NCI-H526 (cell line): ENCODE data around the gene ZNF71.

Source experiments
- DNase-seq, 2 experiments: peaks; one replicate each; lab custom pipeline; 2025; lab: John Stamatoyannopoulos, UW

The ZNF71 gene

DNA sequence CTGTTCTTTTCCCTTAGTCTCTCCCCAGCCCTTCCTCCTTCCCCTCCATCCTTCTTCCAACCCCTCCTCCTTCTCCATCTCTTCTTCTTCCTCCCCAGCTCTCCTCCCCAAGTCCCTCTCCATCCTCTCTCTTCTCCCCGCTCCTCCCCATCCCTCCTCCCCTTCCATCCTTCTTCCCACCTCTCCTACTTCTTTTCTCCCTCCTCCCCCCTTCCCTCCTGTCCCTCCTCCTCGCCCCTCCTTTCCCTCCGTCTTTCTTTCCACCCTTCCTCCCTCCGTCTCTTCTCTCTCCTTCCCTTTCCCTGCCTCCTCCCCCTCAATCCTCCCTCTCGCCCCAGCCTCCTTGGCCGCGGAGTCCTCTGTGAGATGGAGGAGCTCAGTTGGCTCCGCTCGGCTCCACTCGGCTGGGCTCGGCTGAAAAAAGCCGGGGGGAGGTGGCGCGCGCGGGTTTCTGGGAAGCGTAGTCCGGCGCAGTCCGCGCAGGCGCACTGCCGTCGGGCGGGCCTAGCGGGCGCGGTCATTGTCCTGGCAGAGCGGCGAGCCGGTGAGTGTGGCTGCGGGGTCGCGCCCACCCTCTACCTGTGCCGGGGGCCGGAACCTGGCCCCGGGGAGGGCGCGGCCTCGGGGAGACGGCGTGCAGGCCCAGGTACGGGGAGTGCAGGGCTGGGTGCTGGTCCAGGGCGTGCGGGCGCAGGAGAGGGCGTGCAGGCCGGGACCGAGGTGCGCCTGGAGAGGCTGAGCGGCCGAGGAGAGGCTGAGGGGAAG, at the start of gene ZNF71:
Gene ZNF71 (plus strand): TSS at position 520 of the 765 bp plus-strand sequence. CDS start 6,257 bp downstream, outside the sequence.
- peak; percentile 42 to 91 for DNase-seq

DNA sequence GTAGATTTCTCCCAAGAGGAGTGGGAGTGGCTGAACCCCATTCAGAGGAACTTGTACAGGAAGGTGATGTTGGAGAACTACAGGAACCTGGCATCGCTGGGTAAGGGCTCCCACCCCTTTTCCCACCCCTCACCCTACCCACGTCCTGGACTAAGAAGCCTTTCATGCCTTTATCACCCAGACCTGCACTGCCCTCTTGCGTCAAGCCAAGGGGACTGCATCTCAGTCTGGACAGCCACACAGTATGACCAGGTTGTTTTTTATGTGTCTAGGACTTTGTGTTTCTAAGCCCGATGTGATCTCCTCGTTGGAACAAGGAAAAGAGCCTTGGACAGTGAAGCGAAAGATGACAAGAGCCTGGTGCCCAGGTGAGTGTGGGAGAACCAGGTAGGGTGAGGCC, 47.6 kb upstream of the ZNF71 start:
- no peak for DNase-seq

DNA sequence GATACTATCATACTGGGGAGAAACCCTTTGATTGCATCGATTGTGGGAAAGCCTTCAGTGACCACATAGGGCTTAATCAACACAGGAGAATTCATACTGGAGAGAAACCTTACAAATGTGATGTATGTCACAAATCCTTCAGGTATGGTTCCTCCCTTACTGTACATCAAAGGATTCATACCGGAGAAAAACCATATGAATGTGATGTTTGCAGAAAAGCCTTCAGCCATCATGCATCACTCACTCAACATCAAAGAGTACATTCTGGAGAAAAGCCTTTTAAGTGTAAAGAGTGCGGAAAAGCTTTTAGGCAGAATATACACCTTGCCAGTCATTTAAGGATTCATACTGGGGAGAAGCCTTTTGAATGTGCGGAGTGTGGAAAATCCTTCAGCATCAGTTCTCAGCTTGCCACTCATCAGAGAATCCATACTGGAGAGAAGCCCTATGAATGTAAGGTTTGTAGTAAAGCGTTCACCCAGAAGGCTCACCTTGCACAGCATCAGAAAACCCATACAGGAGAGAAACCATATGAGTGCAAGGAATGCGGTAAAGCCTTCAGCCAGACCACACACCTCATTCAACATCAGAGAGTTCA, 40.7 kb upstream of the ZNF71 start:
- no peak for DNase-seq

DNA sequence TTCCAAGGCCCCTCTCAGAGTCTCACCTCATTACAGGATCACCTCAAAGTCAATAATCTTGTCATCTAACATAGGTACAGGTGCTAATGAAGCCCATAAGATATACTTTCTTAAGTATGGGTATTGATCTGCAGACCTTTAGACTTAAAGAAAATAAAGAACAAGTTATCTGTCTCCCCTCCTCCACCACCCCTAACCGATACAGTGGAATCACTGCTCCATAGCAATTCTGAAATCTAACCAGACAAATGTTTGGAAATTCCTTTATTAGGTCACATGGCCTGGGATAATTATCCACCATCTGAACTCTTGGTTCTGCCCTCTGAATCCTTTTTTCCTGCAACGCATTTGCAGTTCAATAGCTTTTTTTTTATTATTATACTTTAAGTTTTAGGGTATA, 32.3 kb upstream of the ZNF71 start:
- no peak for DNase-seq

DNA sequence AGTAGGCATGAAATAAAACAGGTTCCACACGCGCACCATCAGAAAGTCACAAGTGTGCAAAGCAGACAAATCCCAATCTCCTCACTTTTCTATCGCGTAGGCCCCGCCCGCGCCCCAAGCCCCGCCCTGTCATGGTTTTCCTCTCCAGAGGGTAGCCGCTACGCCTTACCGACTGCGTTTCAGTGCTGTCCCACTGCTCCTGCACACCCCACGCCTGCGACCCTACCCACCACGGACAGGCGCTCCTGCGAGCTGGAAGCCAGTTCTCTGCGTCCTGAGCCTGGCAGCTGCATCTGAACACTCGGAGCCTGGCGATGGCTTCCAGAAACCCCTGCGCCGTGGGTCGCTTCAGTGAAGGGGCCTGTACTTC, 28.2 kb upstream of the ZNF71 start:
- peak; percentile 51 to 71 for DNase-seq

DNA sequence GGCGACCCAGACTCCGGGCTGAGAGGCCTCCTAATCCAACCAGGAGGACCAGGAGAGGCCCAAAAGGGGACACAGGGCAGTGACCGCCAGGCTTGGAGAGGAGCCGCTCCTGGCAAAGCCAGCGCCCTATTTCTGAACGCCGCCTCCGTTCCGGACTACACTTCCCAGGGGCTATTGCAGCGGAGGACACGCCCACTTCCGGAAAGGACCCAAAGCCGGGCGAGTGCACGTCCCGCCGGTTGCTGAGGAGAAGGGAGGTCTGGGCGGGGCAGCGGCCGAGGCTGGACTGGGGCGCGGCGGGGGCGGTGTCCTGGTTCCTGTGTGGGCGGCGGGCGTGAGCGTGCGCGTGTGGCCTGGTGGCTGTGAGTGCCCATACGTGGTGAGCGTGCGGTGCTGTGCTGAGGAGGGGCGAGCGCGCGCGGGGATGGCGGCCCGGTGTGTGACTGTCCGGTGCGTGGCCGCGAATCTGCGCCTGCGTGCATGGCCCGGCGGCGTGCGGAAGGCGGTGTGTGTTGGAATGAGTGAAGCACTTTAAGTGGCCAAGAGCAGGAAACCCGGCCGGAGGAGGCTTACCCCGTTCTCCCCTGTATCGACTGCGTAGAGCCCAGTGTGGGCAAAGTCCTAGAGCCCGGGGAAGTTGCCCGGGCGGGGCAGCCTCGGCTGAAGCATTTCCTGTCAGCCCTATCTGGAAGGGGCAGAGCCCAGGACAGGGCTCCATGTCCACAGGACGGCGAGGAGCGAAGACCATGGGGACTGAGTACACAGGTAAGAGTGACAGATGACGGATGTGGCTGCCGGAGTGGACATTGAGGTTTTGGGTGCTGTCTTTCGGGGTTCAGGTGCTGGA, 27.6 kb upstream of the ZNF71 start, which contains the start of gene ZNF470:
Gene ZNF470 (plus strand): TSS at position 195 of the 847 bp plus-strand sequence. CDS start 2,844 bp downstream, outside the sequence.
- peak; percentile 65 to 96 for DNase-seq

DNA sequence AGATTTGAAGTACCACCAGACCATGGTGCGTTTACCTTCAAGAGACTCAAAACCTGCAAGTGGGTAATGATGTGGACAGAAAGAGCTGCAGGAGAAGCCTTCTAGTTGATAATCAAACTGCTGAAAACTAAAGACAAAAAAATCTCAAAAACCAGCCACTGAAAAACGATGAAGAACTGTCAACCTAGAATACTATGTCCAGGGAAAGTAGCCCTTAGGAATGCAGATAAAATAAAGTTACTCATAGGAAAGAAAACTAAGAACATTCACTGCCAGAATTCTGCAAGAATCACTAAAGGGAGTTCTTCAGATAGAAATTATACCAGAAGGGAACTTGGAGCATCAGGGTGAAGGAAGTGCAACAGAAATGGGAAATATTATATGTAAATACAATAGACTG, 22.5 kb upstream of the ZNF71 start:
- no peak for DNase-seq

DNA sequence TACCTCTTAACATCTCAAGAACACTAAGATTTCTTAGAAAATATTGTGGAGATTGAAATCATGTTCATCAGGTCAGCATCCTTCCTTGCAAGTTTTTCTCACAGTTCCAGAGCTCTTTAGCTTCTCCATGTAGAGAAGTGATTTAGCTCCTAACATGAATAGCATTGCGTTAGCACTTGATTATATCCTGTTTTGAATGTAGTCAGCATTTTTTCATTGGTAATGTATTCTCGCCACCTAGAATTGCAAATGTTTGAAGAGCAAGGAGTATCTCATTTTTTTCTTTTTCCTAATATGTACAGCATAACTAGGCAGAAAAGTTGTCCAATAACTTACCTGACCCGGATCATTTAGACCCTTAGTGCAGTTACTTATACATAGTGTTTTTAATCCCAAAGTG, 21.2 kb upstream of the ZNF71 start:
- DNase-seq = no peak

DNA sequence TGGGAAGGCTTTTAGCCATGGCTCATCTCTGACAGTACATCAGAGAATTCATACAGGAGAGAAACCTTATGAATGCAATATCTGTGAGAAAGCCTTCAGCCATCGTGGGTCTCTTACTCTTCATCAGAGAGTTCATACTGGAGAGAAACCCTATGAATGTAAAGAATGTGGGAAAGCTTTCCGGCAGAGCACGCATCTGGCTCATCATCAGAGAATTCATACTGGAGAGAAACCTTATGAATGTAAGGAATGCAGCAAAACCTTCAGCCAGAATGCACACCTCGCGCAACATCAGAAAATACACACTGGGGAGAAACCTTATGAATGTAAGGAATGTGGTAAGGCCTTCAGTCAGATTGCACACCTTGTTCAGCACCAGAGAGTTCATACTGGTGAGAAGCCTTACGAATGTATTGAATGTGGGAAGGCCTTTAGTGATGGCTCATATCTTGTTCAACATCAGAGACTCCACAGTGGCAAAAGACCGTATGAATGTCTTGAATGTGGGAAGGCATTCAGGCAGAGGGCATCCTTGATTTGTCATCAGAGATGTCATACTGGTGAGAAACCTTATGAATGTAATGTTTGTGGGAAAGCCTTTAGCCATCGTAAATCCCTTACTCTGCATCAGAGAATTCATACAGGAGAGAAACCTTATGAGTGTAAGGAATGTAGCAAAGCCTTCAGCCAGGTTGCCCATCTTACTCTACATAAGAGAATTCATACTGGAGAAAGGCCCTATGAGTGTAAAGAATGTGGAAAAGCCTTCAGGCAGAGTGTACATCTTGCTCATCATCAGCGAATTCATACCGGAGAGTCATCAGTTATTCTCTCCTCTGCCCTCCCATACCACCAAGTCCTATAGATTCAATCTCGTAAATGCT, 17.1 kb upstream of the ZNF71 start:
- DNase-seq = no peak

DNA sequence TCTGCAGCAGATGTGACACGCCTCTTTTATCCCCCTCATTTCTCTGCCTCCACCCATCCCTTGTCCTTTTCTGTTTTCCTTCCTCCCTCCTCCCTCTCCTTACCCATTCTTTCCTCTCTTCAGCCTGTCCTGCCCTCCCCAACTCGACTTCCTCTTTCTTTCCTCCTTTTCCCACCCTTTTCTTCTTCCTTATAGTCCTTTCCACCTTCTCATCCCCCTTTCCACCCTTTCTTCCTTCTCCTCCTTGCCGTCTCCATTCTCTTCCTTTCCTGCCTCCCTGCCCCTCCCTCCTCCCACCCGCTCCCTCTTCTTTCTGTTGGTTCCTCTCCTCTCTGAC, 688 bp upstream of the ZNF71 start:
- DNase-seq = no peak

DNA sequence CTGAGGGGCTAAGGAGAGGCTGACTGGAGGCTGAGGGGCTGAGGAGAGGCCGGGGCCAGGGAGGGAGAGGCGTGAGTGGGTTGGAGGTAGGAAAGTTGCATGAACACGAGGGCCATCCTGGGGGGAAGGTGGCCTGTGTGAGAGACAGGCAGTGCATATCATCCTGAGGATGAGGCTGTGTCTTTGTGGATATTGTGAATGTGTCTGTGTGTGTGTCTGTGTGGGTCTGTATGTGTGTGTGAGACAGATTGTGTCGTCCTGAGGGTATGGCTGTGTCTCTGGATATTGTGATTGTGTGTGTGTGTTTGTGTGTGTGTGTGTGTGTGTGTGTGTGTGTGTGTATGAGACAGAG, 422 bp downstream of the ZNF71 start:
- no peak for DNase-seq

DNA sequence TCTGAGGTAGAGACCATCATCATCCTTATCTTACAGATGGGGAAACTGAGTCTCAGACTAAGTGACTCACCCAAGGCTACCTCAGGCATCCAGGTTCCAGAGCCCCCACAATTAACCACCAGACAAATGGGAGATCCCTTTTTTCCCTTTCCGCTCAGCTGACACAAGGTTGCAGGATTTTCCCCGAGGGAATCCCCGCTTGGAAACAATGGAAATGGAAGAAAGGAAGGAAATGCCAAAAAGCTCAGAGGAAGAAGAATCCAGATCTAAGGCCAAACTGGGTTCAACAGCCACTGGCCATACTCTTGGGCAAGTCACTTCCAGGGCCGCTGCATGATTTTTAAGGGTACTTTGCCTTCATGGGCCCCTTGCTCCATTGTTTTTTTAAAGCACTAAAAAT, 1.6 kb downstream of the ZNF71 start:
- no peak for DNase-seq

DNA sequence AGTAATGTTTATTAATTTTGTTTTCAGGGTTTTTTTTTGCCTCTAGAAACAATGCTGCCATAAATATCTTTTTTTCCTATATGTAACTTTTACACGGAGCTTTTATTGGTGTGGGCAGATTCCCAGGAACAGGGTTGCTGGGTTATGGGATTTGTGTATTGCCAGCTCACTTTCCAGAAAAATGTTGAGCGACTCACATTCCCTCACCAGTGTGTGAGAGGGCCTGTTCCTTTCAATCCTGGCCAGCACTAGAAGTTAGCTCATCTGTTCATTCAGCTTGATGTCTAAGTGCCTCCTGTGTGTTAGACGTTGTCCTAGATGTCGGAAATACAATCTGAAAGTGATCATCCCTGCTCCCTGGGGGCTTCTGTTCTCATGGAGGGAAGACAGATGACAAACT, 2.6 kb downstream of the ZNF71 start:
- DNase-seq = no peak

DNA sequence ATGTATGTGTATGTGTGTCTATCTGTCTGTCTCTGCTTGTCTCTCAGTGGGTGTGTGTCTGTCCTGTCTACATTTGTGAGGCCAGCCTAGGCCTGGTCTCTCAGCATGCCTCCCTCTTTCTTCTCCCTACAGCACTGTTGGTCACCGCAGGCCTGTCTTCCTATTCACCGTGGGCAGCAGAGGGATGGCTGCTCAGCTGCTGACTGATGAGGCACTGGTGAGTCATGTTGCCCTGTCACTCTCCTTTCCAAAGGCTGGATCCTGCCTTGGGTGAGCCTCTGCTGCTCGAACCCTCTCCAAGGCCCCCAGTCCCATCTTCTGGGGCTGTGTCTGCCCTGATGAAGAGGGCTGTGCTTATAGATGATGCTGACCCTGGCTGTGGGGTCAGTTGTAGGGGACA, 6.3 kb downstream of the ZNF71 start:
- no peak for DNase-seq

DNA sequence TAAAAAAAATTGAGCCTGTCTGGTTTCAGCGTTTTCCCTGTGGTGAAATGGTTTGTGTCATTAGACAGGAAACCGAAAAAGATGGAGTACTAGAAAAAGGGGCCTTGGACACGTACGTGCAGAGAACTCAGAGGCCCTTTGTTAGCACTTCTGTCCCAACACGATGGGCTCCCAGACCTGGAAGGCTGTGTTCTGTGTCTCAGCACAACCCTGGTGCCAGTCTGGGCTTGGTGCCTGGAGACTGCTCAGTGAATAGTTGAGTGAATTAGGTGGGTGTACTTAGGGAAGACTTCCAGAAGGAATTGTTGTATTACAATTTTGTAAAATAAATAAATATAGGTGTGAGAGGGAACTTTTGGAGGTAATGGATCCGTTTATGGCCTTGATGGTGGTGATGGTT, 8.7 kb downstream of the ZNF71 start:
- no peak for DNase-seq

DNA sequence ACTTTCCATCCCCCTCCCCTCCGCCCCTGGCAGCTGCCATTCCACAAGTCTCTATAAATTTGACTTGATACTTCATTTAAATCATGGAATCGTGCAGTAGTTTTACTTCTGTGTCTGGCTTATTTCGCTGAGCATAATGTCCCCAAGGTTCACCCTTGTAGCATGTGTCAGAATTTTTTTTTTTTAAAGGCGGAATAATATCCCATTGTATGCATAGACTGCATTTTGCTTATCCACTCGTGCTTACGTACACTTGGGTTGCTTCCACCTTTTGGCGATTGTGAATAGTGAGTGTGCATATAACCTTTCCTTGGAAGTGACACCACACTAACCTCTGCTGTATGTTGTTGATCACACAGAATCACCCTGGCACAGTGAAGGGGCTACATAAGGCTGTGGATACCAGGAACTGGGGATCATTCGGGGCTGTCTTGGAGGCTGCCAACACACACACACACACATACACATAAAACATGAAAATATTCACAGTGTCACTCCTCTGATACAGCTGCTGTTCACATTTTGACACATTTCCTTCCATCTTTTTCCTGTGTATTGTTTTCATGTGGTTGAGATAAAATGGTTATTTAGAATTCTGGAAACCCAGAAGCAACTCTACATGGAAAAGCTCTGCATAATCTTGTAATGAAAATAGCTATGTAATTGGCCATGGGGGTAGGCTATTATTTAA, 13.3 kb downstream of the ZNF71 start:
- DNase-seq = no peak

DNA sequence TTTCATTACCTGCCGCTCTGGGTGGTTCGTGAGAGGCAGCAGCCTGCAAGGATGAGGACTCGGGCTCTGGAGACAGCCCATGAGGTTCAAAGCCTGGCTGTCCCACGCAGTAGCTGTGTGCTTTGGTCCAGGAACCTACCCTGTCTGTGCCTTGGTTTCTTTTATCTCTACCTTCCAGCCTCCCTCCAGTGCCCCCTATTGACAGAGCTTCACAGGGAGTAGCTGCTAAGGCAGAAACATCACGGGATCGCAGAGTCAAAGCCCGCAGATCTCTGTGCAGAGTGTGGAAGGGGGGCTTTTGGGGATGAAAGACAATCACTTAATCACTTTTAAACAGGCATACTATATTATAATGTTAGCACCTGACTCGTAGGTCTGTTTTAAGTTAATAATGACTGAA, 16.2 kb downstream of the ZNF71 start:
- no peak for DNase-seq

DNA sequence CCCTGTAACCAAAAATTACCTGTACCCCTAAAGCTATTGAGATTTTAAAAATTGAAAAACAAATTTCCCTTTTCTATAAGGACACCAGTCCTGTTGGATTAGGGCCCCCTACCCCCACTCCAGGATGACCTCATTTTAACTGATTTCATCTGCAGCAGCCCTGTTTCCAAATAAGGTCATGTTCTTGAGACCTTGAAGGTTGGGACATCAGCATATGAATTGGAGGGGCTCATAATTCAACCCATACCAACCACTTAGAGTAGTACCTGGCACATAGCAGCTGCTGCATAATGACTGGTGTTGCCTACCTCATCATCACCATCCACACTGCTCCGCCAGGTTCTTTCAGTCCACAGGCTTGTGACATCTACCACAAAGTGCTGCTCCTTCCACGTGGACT, 17.6 kb downstream of the ZNF71 start:
- no peak for DNase-seq

DNA sequence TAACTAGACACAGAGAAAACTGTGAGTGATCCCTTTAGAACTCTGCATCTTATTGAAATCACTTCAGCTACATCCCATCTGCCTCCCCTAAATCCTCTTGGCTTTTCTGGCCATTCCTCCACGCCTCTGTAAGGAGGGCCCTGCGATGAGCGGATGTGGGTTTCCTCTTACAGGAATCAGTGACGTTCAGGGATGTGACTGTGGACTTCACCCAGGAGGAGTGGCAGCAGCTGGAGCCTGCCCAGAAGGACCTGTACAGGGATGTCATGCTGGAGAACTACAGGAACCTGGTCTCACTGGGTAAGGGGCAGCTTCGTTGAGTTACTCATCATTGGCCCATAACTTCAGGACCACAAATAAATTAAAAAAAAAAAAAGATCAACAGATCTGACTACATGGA, 18.5 kb downstream of the ZNF71 start:
- DNase-seq = no peak

DNA sequence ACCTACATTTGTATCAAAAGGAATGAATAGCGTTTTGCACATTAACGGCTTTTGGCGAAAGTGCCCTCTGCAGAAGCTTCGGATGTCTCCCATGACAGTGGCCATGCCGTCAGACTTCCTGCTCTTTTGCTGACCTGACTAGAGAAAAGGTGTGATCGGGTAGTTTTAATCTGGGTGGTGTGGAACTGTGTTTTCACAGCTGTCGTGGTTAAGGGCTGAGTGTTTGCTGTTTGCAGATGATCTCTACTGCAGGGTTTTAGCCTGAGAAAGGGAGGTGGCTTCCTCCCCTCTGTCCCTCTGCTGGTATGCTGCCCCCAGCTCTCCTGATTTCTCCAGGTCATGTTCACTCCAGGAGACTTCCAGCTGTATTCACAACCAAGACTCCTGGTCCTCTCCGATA, 22.4 kb downstream of the ZNF71 start:
- no peak for DNase-seq

DNA sequence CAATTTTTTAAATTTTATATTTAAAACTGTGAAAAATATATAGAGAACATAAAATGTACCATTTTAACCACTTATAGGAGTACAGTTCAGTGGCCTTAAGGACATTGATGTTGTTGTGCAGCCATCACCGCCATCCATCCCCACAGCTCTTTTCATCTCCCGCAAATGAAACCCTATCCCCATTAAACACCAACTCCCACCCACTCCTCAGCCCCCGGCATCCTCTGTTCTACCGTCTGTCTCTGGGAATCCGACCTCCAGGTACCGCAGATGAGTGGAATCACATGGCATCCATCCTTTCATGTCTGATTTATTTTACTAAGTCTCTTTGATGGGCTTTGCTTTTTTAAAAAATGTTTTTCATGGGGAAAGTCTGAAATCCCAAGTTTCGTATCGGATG, 24.0 kb downstream of the ZNF71 start:
- no peak for DNase-seq

DNA sequence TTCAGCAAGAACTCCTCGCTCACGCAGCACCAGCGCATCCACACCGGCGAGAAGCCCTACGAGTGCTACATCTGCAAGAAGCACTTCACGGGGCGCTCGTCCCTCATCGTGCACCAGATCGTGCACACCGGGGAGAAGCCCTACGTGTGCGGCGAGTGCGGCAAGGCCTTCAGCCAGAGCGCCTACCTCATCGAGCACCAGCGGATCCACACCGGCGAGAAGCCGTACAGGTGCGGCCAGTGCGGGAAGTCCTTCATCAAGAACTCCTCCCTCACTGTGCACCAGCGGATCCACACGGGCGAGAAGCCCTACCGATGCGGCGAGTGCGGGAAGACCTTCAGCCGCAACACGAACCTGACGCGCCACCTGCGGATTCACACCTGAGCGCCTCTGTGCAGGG, 27.3 kb downstream of the ZNF71 start:
- DNase-seq = no peak
